Activated naive CD4-positive, alpha-beta T cell treated with Interleukin-2 at 50 U/mL for 16 hours (primary cell): ENCODE measurements around the gene NDOR1.
A peak's percentile ranks its signal among the peaks of the same experiment; 100 is the strongest.
"Not testable (repeated sequence)": the region's sequence is repeated elsewhere in the genome, so short reads cannot be mapped to it uniquely, and the experiment has no call there.

Source experiments
- DNase-seq: peaks from one replicate; pipeline ENCODE4 v3.0.0-alpha.2; 2020

NDOR1 gene

DNA sequence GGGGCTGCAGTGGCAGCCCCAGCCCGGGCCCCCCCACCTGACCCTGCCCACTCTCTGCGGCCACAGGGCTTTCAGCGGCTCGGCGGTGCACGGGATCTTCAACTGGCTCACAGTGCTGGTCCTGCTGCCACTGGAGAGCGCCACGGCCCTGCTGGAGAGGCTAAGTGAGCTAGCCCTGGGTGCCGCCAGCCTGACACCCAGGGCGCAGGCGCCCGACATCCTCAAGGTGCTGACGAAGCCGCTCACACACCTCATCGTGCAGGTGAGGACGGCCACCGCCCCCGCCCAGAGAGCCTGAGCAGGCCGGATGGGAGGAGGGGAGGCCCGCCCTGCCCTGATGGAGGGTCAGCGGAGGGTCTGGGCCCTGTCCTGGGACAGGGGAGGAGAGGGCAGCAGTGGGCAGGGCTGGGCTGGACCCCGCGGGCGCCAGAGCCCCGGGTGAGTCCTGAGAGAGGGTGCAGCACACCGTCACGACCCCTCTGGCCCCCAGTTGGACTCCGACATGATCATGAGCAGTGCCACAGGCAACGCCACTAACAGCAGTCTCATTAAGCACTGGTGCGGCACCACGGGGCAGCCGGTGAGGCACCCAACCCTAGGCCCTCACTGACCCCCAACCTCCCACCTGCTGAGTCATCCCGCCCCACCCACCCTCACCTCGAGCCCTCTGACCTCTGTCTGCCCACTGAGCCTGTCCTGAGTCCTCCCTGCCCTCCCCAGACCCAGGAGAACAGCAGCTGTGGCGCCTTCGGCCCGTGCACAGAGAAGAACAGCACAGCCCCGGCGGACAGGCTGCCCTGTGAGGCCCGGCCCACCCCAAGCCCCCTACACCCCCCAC lies 27.9 kb downstream of the NDOR1 start:
- no peak for DNase-seq

DNA sequence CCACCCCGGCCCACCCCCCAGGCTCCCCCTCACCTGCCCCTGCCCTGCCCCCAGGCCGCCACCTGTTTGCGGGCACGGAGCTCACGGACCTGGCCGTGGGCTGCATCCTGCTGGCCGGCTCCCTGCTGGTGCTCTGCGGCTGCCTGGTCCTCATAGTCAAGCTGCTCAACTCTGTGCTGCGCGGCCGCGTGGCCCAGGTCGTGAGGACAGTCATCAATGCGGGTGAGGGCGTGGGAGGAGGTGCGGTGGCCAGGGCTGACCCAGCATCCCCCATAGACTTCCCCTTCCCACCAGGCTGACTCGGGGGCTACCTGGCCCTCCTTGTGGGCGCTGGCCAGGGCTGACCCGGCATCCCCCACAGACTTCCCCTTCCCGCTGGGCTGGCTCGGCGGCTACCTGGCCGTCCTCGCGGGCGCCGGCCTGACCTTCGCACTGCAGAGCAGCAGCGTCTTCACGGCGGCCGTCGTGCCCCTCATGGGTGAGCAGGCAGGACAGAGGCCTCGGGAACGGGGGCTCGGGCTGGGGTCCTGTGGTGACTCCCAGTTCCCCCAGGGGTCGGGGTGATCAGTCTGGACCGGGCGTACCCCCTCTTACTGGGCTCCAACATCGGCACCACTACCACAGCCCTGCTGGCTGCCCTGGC lies 28.7 kb downstream of the NDOR1 start:
- no peak for DNase-seq

DNA sequence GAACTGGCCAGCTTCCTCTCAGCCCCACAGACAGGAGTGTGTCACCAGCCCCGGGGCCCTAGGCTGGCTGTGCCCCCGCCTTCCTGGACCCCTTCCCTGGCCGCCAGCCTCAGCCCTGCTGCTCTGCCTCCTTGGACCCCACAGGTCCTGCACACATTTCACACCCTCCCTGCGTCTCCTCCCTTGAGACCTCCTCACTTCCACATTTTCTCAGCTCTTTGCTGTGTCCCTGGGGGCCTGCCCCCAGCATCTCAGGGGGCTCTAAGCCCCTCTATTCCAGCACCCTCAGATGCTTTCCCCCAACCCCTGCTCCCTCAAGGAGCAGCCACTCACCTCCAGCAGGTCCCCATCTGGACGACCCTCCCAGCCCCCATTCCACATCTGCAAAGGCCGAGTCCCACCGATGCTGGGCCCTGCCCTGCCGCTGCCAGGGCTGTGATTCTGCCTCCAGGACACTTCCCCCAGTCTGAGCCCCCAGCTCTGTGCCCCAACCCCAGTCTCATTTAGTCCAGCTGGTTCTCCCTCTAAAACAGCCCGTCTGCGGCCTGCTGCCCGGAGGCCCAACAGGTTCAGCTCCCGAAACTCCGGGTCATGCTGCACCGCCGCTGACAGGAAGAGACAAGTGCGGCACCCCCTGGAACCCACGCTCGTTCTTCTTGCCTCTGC lies 29.4 kb downstream of the NDOR1 start:
- no peak for DNase-seq

- DNase-seq: no peak
Observed at GRCh38 chr9:137235424-137236237, 30.1 kb downstream of the NDOR1 start.

GRCh38 chr9:137236238-137236935 lies 30.9 kb downstream of the NDOR1 start:
- DNase-seq: peak; percentile 92

DNA sequence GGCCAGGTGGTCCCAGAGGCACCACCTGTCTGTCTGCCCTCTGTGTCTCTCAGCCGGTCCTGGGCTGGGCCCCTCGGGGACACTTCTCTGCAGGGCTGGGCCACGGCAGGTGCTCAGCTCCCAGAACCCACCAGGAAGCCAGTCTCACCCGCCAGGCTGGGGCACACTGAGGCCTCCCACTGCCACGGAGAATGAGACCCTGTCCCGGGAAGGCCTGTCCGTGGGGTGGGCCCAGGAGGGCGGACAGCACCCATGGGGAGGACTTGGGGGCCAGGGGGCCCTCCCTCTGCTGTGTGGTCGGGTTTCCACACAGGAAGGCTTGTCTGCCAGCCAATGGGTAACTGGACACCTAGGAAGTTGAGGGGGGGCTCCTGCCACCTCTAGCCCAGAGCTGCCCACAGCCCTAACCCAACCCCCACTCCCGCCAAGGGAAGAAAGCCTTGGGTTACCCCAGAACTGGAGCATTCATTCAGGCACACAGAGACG lies 31.5 kb downstream of the NDOR1 start:
- no peak for DNase-seq

GRCh38 chr9:137237759-137238726 lies 32.5 kb downstream of the NDOR1 start:
- DNase-seq: no peak

GRCh38 chr9:137239541-137240200 lies 34.2 kb downstream of the NDOR1 start:
- DNase-seq: not testable (repeated sequence)

GRCh38 chr9:137240318-137240840 lies 34.9 kb downstream of the NDOR1 start:
- peak; percentile 75 for DNase-seq

DNA sequence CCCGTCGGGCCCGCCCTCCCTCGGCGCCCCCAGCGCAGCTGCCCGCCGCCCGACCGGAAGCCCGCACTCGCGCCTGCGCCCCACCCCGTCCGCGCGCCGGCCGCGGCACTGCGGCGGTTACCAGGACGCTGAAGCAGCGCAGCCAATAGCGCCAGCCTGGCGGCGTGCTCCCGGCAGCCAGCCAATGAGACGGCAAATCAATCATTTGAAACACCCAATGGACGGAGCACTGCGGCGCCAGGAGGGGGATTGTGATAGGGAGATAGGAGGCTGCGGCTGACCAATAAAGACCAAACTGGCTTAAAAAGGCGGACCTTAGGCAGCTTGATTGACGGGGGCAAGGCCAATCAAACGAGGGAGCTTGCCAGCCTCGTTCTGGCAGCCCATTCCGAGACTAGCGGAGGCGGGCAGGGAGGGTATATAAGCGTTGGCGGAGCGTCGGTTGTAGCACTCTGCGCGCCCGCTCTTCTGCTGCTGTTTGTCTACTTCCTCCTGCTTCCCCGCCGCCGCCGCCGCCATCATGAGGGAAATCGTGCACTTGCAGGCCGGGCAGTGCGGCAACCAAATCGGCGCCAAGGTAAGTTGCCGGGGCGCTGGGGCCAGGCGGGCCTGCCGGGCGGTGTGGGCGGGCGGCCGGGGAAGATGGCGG lies 35.5 kb downstream of the NDOR1 start, which contains the start of gene TUBB4B:
TUBB4B (plus strand) TSS at position 447 of the 649 bp plus-strand sequence; CDS start at position 521, 74 bp downstream.
- peak; percentile 97 for DNase-seq

DNA sequence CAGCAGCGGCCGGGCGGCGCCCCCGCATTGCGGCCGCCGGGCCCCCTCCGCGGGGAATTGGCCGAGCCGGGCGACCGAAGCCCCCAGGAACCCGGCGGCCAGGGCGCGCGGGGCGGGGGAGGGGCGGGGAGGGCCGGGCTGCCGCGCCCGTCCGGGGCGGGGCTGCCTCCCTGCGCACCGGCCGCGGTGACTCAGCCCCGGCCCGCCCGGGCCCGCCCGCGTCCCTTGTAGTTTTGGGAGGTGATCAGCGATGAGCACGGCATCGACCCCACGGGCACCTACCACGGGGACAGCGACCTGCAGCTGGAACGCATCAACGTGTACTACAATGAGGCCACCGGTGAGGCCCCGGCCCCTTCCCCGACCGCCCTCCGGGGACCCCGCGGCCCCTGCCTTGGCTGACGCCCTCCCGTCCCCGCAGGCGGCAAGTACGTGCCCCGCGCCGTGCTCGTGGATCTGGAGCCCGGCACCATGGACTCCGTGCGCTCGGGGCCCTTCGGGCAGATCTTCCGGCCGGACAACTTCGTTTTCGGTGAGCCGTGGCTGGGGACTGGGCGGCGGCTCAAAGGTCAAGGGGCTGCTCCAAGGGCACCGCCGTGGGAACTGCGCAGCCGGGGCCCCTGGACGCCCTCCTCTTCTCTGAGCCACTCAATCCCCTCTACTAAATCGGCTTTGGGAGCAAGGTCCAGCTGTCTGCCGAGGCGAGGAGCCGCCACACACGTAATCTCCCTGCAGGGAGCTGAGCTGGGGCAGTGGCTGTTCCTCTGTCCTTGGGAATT lies 36.2 kb downstream of the NDOR1 start:
- DNase-seq: peak; percentile 75

DNA sequence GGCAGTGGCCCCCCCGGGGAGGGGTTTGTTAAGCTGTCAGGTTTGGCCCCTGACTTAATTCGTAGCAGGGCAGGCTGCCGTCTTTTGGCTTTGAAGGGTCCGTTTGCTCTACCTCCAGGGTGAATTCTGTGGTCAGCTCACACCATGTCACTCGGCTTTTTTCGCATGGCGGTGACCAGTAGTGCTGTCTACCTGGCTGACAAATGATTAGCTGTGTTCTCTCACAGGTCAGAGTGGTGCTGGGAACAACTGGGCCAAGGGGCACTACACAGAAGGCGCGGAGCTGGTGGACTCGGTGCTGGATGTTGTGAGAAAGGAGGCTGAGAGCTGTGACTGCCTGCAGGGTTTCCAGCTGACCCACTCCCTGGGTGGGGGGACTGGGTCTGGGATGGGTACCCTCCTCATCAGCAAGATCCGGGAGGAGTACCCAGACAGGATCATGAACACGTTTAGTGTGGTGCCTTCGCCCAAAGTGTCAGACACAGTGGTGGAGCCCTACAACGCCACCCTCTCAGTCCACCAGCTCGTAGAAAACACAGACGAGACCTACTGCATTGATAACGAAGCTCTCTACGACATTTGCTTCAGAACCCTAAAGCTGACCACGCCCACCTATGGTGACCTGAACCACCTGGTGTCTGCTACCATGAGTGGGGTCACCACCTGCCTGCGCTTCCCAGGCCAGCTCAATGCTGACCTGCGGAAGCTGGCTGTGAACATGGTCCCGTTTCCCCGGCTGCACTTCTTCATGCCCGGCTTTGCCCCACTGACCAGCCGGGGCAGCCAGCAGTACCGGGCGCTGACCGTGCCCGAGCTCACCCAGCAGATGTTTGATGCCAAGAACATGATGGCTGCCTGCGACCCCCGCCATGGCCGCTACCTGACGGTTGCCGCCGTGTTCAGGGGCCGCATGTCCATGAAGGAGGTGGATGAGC lies 37.0 kb downstream of the NDOR1 start:
- DNase-seq: no peak

DNA sequence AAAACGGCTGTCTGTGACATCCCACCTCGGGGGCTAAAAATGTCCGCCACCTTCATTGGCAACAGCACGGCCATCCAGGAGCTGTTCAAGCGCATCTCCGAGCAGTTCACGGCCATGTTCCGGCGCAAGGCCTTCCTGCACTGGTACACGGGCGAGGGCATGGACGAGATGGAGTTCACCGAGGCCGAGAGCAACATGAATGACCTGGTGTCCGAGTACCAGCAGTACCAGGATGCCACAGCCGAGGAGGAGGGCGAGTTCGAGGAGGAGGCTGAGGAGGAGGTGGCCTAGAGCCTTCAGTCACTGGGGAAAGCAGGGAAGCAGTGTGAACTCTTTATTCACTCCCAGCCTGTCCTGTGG lies 37.7 kb downstream of the NDOR1 start:
- DNase-seq: not testable (repeated sequence)

DNA sequence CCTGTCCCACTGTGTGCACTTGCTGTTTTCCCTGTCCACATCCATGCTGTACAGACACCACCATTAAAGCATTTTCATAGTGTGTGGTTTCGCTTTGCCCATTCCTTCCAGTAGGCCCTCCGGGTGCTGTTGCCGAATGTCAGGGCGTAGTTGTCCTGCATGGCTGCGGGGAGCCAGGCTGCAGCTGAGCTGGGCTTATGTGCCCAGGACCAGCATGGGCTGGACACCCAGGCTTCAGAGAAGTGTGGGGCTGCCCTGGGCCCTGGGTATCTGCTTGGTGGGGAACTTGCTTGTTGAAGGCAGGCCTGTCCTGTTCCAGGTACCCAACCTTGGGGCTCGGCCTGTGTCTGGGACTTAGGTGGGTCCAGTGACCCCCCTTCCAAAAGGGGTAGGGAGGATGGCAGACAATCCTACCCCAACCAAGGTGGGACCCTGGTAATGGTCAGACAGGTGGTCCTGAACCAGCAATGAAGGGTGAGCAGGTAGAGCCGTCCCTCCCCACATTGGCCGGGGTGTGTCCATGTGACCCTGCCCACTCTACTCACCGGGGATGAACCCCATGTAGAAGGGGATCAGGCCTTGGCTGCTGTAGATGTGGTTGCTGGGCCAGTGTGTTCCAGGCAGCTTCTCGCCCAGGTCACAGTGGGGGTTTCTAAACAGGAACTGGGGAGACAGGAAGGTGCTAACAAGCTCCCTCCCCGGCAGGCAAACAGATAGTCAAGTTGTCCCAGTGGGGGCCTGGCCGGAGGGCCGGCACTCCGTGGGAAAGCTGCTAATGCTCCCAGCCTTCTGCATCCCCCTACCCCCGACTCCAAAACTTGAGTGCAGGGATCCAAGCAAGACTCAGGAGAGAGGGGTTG lies 38.4 kb downstream of the NDOR1 start:
- no peak for DNase-seq

GRCh38 chr9:137244486-137245449 lies 39.3 kb downstream of the NDOR1 start:
- no peak for DNase-seq
